ENCODE measurements around the gene ABCC5.

Gene ABCC5

GRCh38 chr3:184003187-184003967, 14.3 kb downstream of the ABCC5 start:
- no peaks in the 10 kb centered on the region for H3K27me3 ChIP-seq (ENCODE audit: control insufficient read depth, insufficient read depth, low read length, poor library complexity, severe bottlenecking)
- WGBS, 2 experiments, result 93 to 94% methylated on average over 5 of the region's 5 CpGs
- no peaks in the 10 kb centered on the region for H3K4me1 ChIP-seq (ENCODE audit: control insufficient read depth, insufficient read depth, low read length)
- H3K4me3 ChIP-seq (ENCODE audit: insufficient read depth, low read depth, low read length), result no peak overlapping the region
- H3K27ac ChIP-seq (ENCODE audit: insufficient read depth, low read depth, low read length, poor library complexity, severe bottlenecking), result no peak overlapping the region
- H3K36me3 ChIP-seq (ENCODE audit: control insufficient read depth, insufficient read depth, low read length), result no peaks in the 10 kb centered on the region
- no peaks in the 10 kb centered on the region for H3K9me3 ChIP-seq (ENCODE audit: control insufficient read depth, low read length)

GRCh38 chr3:184002469-184002868, 15.2 kb downstream of the ABCC5 start:
- H3K27me3 ChIP-seq (ENCODE audit: control insufficient read depth, insufficient read depth, low read length, poor library complexity, severe bottlenecking), result no peaks in the 10 kb centered on the region
- no peaks in the 10 kb centered on the region for H3K36me3 ChIP-seq (ENCODE audit: control insufficient read depth, insufficient read depth, low read length)
- H3K4me3 ChIP-seq (ENCODE audit: insufficient read depth, low read depth, low read length), result no peak overlapping the region
- no peaks in the 10 kb centered on the region for H3K4me1 ChIP-seq (ENCODE audit: control insufficient read depth, insufficient read depth, low read length)
- H3K27ac ChIP-seq (ENCODE audit: insufficient read depth, low read depth, low read length, poor library complexity, severe bottlenecking), result no peak overlapping the region
- no peaks in the 10 kb centered on the region for H3K9me3 ChIP-seq (ENCODE audit: control insufficient read depth, low read length)
- 95 to 97% methylated on average over 11 of the region's 11 CpGs for WGBS, 2 experiments

- H3K27me3 ChIP-seq (ENCODE audit: control insufficient read depth, insufficient read depth, low read length, poor library complexity, severe bottlenecking), result no peaks in the 10 kb centered on the region
- 89 to 90% methylated on average over 2 to 3 of the region's 3 CpGs for WGBS, 2 experiments
These were observed 15.9 kb downstream of the ABCC5 start for GRCh38 chr3:184001761-184002160.

GRCh38 chr3:183991403-183991802, 26.3 kb downstream of the ABCC5 start:
- H3K27me3 ChIP-seq (ENCODE audit: control insufficient read depth, insufficient read depth, low read length, poor library complexity, severe bottlenecking), result no peaks in the 10 kb centered on the region
- no peak overlapping the region for H3K27ac ChIP-seq (ENCODE audit: insufficient read depth, low read depth, low read length, poor library complexity, severe bottlenecking)
- no peaks in the 10 kb centered on the region for H3K9me3 ChIP-seq (ENCODE audit: control insufficient read depth, low read length)
- no peak overlapping the region for H3K4me3 ChIP-seq (ENCODE audit: insufficient read depth, low read depth, low read length)
- no peaks in the 10 kb centered on the region for H3K4me1 ChIP-seq (ENCODE audit: control insufficient read depth, insufficient read depth, low read length)
- 94 to 95% methylated on average over 5 of the region's 5 CpGs for WGBS, 2 experiments
- H3K36me3 ChIP-seq (ENCODE audit: control insufficient read depth, insufficient read depth, low read length), result peaks cover 8% of the 10 kb centered on the region

More at GRCh38 chr3:184001761-184002160, 15.9 kb downstream of the ABCC5 start:
- no peak overlapping the region for H3K4me3 ChIP-seq (ENCODE audit: insufficient read depth, low read depth, low read length)
- H3K9me3 ChIP-seq (ENCODE audit: control insufficient read depth, low read length), result no peaks in the 10 kb centered on the region
- no peak overlapping the region for H3K27ac ChIP-seq (ENCODE audit: insufficient read depth, low read depth, low read length, poor library complexity, severe bottlenecking)
- no peaks in the 10 kb centered on the region for H3K36me3 ChIP-seq (ENCODE audit: control insufficient read depth, insufficient read depth, low read length)
- no peaks in the 10 kb centered on the region for H3K4me1 ChIP-seq (ENCODE audit: control insufficient read depth, insufficient read depth, low read length)

- no peaks in the 10 kb centered on the region for H3K9me3 ChIP-seq (ENCODE audit: control insufficient read depth, low read length)
- H3K27ac ChIP-seq (ENCODE audit: insufficient read depth, low read depth, low read length, poor library complexity, severe bottlenecking), result no peak overlapping the region
- no peaks in the 10 kb centered on the region for H3K4me1 ChIP-seq (ENCODE audit: control insufficient read depth, insufficient read depth, low read length)
- H3K4me3 ChIP-seq (ENCODE audit: insufficient read depth, low read depth, low read length), result no peak overlapping the region
- WGBS, 2 experiments, result 93 to 94% methylated on average over 16 of the region's 16 CpGs
- H3K27me3 ChIP-seq (ENCODE audit: control insufficient read depth, insufficient read depth, low read length, poor library complexity, severe bottlenecking), result no peaks in the 10 kb centered on the region
- peaks cover 15% of the 10 kb centered on the region for H3K36me3 ChIP-seq (ENCODE audit: control insufficient read depth, insufficient read depth, low read length)
These were observed 29.4 kb downstream of the ABCC5 start for GRCh38 chr3:183988216-183988790.

GRCh38 chr3:183987000-183987600, 30.6 kb downstream of the ABCC5 start:
- H3K9me3 ChIP-seq (ENCODE audit: control insufficient read depth, low read length), result no peaks in the 10 kb centered on the region
- H3K27me3 ChIP-seq (ENCODE audit: control insufficient read depth, insufficient read depth, low read length, poor library complexity, severe bottlenecking), result no peaks in the 10 kb centered on the region
- H3K36me3 ChIP-seq (ENCODE audit: control insufficient read depth, insufficient read depth, low read length), result peaks cover 15% of the 10 kb centered on the region
- H3K27ac ChIP-seq (ENCODE audit: insufficient read depth, low read depth, low read length, poor library complexity, severe bottlenecking), result no peak overlapping the region
- 93 to 94% methylated on average over 11 of the region's 11 CpGs for WGBS, 2 experiments
- no peak overlapping the region for H3K4me3 ChIP-seq (ENCODE audit: insufficient read depth, low read depth, low read length)
- no peaks in the 10 kb centered on the region for H3K4me1 ChIP-seq (ENCODE audit: control insufficient read depth, insufficient read depth, low read length)

- H3K9me3 ChIP-seq (ENCODE audit: control insufficient read depth, low read length), result no peaks in the 10 kb centered on the region
- WGBS, 2 experiments, result 78 to 79% methylated on average over 10 of the region's 11 CpGs
- no peaks in the 10 kb centered on the region for H3K4me1 ChIP-seq (ENCODE audit: control insufficient read depth, insufficient read depth, low read length)
- no peak overlapping the region for H3K4me3 ChIP-seq (ENCODE audit: insufficient read depth, low read depth, low read length)
- no peaks in the 10 kb centered on the region for H3K27me3 ChIP-seq (ENCODE audit: control insufficient read depth, insufficient read depth, low read length, poor library complexity, severe bottlenecking)
- peaks cover 15% of the 10 kb centered on the region for H3K36me3 ChIP-seq (ENCODE audit: control insufficient read depth, insufficient read depth, low read length)
- H3K27ac ChIP-seq (ENCODE audit: insufficient read depth, low read depth, low read length, poor library complexity, severe bottlenecking), result no peak overlapping the region
These were observed 32.6 kb downstream of the ABCC5 start for GRCh38 chr3:183984749-183985729.

GRCh38 chr3:183984127-183984740, 33.5 kb downstream of the ABCC5 start:
- WGBS, 2 experiments, result 93 to 97% methylated on average over 4 of the region's 4 CpGs
- no peaks in the 10 kb centered on the region for H3K27me3 ChIP-seq (ENCODE audit: control insufficient read depth, insufficient read depth, low read length, poor library complexity, severe bottlenecking)
- no peak overlapping the region for H3K27ac ChIP-seq (ENCODE audit: insufficient read depth, low read depth, low read length, poor library complexity, severe bottlenecking)
- H3K4me1 ChIP-seq (ENCODE audit: control insufficient read depth, insufficient read depth, low read length), result no peaks in the 10 kb centered on the region
- no peak overlapping the region for H3K4me3 ChIP-seq (ENCODE audit: insufficient read depth, low read depth, low read length)
- no peaks in the 10 kb centered on the region for H3K9me3 ChIP-seq (ENCODE audit: control insufficient read depth, low read length)
- peaks cover 15% of the 10 kb centered on the region for H3K36me3 ChIP-seq (ENCODE audit: control insufficient read depth, insufficient read depth, low read length)

- H3K9me3 ChIP-seq (ENCODE audit: control insufficient read depth, low read length), result no peaks in the 10 kb centered on the region
- H3K27ac ChIP-seq (ENCODE audit: insufficient read depth, low read depth, low read length, poor library complexity, severe bottlenecking), result no peak overlapping the region
- H3K4me1 ChIP-seq (ENCODE audit: control insufficient read depth, insufficient read depth, low read length), result no peaks in the 10 kb centered on the region
- peaks cover 6% of the 10 kb centered on the region for H3K36me3 ChIP-seq (ENCODE audit: control insufficient read depth, insufficient read depth, low read length)
- no peaks in the 10 kb centered on the region for H3K27me3 ChIP-seq (ENCODE audit: control insufficient read depth, insufficient read depth, low read length, poor library complexity, severe bottlenecking)
- H3K4me3 ChIP-seq (ENCODE audit: insufficient read depth, low read depth, low read length), result no peak overlapping the region
- 94 to 99% methylated on average over 5 of the region's 6 CpGs for WGBS, 2 experiments
These were observed 35.6 kb downstream of the ABCC5 start for GRCh38 chr3:183981990-183982644.
